Epithelial cell of esophagus (primary cell): ENCODE results near the gene BEGAIN.

Experiments used
- DNase-seq: peaks from one replicate; pipeline ENCODE4 v3.0.0; 2010; ENCODE audit warnings: low read depth
- H3K4me3 ChIP-seq: 2 replicates; pipeline ENCODE4 v1.5.1; 2011; ENCODE audit warnings: mild to moderate bottlenecking, low read length, control low read depth
- TF ChIP-seq, protein P1 (sequence below): IDR thresholded peaks from 2 replicates; pipeline ENCODE4 v1.5.1; 2011; ENCODE audit warnings: low read depth, mild to moderate bottlenecking, low read length, control low read depth, inconsistent platforms; ENCODE audit not compliant: insufficient read depth; ENCODE audit errors: missing control alignments

BEGAIN gene

DNA sequence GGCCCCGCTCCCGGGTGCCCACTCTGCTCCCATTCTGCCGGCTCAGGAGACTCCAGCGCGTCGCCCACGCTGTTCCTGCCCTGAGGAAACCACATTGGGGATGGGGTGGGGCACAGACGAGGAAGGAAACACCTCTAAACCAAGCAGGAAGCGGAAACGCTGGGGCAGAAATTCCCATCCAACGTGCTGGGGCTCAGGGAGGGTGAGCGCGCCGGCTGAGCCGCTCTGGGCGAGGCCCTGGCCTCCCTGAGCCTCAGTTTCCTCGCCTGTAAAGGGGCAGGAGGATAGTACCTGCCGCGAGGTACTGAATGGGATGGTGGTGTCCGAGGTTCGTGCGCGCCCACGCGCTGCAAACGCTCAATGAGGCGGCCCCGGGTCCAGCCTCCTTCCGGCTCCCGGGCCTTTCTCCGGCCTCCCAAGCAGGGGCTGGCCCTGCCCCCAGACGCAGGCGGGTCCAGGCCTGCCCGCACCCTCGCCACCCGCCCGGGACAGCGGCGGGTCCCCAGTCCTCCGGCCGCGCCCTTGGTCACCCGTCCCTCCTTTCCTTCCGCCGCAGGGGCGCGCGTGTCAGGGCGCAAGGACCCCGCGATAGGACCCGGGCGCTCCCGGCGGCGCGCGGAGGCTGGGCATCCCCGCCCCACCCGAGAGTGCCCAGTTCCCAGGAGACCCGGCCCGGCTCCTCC lies 673 bp downstream of the BEGAIN start:
- H3K4me3 ChIP-seq: peak overlapping the region; percentile 41
- DNase-seq: peak; percentile 64
- TF ChIP-seq, protein P1, sequence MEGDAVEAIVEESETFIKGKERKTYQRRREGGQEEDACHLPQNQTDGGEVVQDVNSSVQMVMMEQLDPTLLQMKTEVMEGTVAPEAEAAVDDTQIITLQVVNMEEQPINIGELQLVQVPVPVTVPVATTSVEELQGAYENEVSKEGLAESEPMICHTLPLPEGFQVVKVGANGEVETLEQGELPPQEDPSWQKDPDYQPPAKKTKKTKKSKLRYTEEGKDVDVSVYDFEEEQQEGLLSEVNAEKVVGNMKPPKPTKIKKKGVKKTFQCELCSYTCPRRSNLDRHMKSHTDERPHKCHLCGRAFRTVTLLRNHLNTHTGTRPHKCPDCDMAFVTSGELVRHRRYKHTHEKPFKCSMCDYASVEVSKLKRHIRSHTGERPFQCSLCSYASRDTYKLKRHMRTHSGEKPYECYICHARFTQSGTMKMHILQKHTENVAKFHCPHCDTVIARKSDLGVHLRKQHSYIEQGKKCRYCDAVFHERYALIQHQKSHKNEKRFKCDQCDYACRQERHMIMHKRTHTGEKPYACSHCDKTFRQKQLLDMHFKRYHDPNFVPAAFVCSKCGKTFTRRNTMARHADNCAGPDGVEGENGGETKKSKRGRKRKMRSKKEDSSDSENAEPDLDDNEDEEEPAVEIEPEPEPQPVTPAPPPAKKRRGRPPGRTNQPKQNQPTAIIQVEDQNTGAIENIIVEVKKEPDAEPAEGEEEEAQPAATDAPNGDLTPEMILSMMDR: no peak

- no peak for DNase-seq
- TF ChIP-seq, protein P1: no peak
- H3K4me3 ChIP-seq: no peak overlapping the region
Measured at GRCh38 chr14:100586153-100586402, 1.1 kb downstream of the BEGAIN start.

GRCh38 chr14:100585448-100586152 lies 1.6 kb downstream of the BEGAIN start:
- TF ChIP-seq, protein P1: no peak
- no peak for DNase-seq
- H3K4me3 ChIP-seq: no peak overlapping the region

GRCh38 chr14:100584056-100585031 lies 2.9 kb downstream of the BEGAIN start:
- no peak overlapping the region for H3K4me3 ChIP-seq
- DNase-seq: no peak
- TF ChIP-seq, protein P1: no peak

DNA sequence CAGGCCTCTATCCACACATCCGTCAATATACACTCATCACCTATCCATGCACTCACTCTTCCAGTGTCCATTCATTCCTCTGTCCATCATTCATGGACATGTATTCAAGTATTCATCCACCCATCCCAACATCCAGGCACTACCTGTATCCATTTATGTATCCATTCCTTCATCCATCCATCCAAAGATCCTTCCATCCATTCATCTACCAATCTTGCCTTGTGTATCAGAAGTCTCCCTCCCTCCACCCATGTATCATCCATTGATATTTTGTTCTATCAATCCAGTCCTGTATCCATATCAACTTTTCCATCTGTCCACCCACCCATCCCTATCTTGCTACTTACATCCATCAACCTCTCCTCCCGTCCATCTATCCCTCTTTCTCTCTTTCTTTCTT lies 4.0 kb downstream of the BEGAIN start:
- H3K4me3 ChIP-seq: no peak overlapping the region
- TF ChIP-seq, protein P1: no peak
- DNase-seq: no peak

GRCh38 chr14:100582496-100583165 lies 4.6 kb downstream of the BEGAIN start:
- TF ChIP-seq, protein P1: no peak
- DNase-seq: no peak
- H3K4me3 ChIP-seq: no peak overlapping the region
